Measurements from ENCODE around the gene EIF2AK3. TPM values are rescaled to one million over a fixed set of nuclear protein-coding genes. Genes with fewer than 3 reads are reported as not detected.
A peak's percentile ranks its signal among the peaks of the same experiment; 100 is the strongest.

Gene EIF2AK3
- polyA plus RNA-seq, 3 donors = 2.0 to 6.6 (median 2.3) TPM

DNA sequence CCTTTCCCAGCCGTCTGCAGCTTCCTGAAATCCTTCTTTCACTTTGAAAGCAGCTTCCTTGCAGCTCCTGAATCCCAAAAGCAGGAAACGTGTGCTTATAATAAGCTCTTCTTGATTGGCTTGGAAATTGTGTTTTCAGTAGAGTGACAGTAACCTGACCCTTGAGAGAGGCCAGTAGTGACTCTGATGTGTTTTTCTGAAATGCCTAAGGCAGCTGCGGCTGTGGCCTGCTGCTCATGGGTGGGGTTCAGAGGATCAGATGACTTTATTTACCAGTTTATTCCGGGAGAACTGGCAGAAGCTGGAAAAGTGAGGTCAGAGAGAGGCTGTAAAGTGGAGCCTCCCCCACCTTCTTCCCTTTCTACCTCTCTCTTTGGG lies 32.3 kb upstream of the EIF2AK3 start:
- Mint-ChIP-seq H3K4me1 (no peaks in the 10 kb centered on the region), H3K27me3 (ENCODE audit: low read depth in 3 of 3) (peaks cover 0 to 3% (median 2%) of the 10 kb centered on the region in 3 donors), H3K27ac (peak overlapping the region in 1 of 7 donors; percentile 25), H3K4me3 (no peak overlapping the region), H3K36me3 (no peaks in the 10 kb centered on the region), H3K9me3 (peaks cover 0 to 2% (median 0%) of the 10 kb centered on the region in 7 donors)
- Histone ChIP-seq H3K9me3 (replicated peaks in 1 of 2; ENCODE audit: control insufficient read depth in 1 of 2, insufficient read depth in 1 of 2, low read length in 2 of 2) (no peaks in the 10 kb centered on the region), H3K79me2 (ENCODE audit: insufficient read depth, low read length) (no peaks in the 10 kb centered on the region), H3K27me3 (ENCODE audit: control insufficient read depth in 2 of 2, insufficient read depth in 2 of 2, low read length in 2 of 2) (no peaks in the 10 kb centered on the region), H3K9ac (ENCODE audit: insufficient read depth, low read length, poor library complexity, severe bottlenecking) (no peak overlapping the region), H3K27ac (ENCODE audit: low read depth in 1 of 2, low read length in 2 of 2) (no peak overlapping the region), H3K4me3 (replicated peaks in 1 of 3; ENCODE audit: low read depth in 2 of 3, low read length in 3 of 3) (no peak overlapping the region), H4K20me1 (ENCODE audit: insufficient read depth, low read length) (no peaks in the 10 kb centered on the region), H2AFZ (ENCODE audit: insufficient read depth, low read depth, low read length, poor library complexity, severe bottlenecking) (no peak overlapping the region), H3K4me2 (replicated peaks; ENCODE audit: extremely low read depth, low read length, poor library complexity, severe bottlenecking) (no peak overlapping the region), H3K4me1 (ENCODE audit: control insufficient read depth in 1 of 2, insufficient read depth in 2 of 2, low read length in 2 of 2) (no peaks in the 10 kb centered on the region), H3K36me3 (replicated peaks in 1 of 2; ENCODE audit: control insufficient read depth in 1 of 2, insufficient read depth in 2 of 2, low read length in 2 of 2) (no peaks in the 10 kb centered on the region)
- intact Hi-C loops (cut with micrococcal nuclease) = no loop called here
- no CpG with 5 or more reads among the region's 4 CpGs for WGBS (ENCODE audit: insufficient coverage)
- TF ChIP-seq CTCF (IDR thresholded peaks at IDR 0.05) = no peak
- DNase-seq = no peak

GRCh38 chr2:88658881-88659537 lies 31.7 kb upstream of the EIF2AK3 start:
- Mint-ChIP-seq H3K27ac (peak overlapping the region in 1 of 7 donors; percentile 25), H3K27me3 (ENCODE audit: low read depth in 3 of 3) (peaks cover 0 to 3% (median 2%) of the 10 kb centered on the region in 3 donors), H3K9me3 (peaks cover 0 to 5% (median 3%) of the 10 kb centered on the region in 7 donors), H3K4me1 (no peaks in the 10 kb centered on the region), H3K36me3 (no peaks in the 10 kb centered on the region), H3K4me3 (no peak overlapping the region)
- Histone ChIP-seq H3K4me1 (ENCODE audit: control insufficient read depth in 1 of 2, insufficient read depth in 2 of 2, low read length in 2 of 2) (no peaks in the 10 kb centered on the region), H3K27ac (ENCODE audit: low read depth in 1 of 2, low read length in 2 of 2) (no peak overlapping the region), H3K4me3 (replicated peaks in 1 of 3; ENCODE audit: low read depth in 2 of 3, low read length in 3 of 3) (no peak overlapping the region), H4K20me1 (ENCODE audit: insufficient read depth, low read length) (no peaks in the 10 kb centered on the region), H2AFZ (ENCODE audit: insufficient read depth, low read depth, low read length, poor library complexity, severe bottlenecking) (no peak overlapping the region), H3K9me3 (replicated peaks in 1 of 2; ENCODE audit: control insufficient read depth in 1 of 2, insufficient read depth in 1 of 2, low read length in 2 of 2) (peaks cover 0 to 2% of the 10 kb centered on the region in 2 donors), H3K27me3 (ENCODE audit: control insufficient read depth in 2 of 2, insufficient read depth in 2 of 2, low read length in 2 of 2) (no peaks in the 10 kb centered on the region), H3K4me2 (replicated peaks; ENCODE audit: extremely low read depth, low read length, poor library complexity, severe bottlenecking) (no peak overlapping the region), H3K79me2 (ENCODE audit: insufficient read depth, low read length) (no peaks in the 10 kb centered on the region), H3K36me3 (replicated peaks in 1 of 2; ENCODE audit: control insufficient read depth in 1 of 2, insufficient read depth in 2 of 2, low read length in 2 of 2) (no peaks in the 10 kb centered on the region), H3K9ac (ENCODE audit: insufficient read depth, low read length, poor library complexity, severe bottlenecking) (no peak overlapping the region)
- intact Hi-C loops (cut with micrococcal nuclease) = no loop called here
- no CpG with 5 or more reads among the region's 4 CpGs for WGBS (ENCODE audit: insufficient coverage)
- no peak for DNase-seq
- TF ChIP-seq CTCF (IDR thresholded peaks at IDR 0.05) = no peak

All from CD14-positive monocyte (primary cell).